Measurements from ENCODE around the gene HOXD3. TPM values are rescaled to one million over a fixed set of nuclear protein-coding genes. Genes with fewer than 3 reads are reported as not detected.

Gene HOXD3
- total and polyA plus RNA-seq, 4 donors = 1.5 to 13.4 (median 6.0) TPM

DNA sequence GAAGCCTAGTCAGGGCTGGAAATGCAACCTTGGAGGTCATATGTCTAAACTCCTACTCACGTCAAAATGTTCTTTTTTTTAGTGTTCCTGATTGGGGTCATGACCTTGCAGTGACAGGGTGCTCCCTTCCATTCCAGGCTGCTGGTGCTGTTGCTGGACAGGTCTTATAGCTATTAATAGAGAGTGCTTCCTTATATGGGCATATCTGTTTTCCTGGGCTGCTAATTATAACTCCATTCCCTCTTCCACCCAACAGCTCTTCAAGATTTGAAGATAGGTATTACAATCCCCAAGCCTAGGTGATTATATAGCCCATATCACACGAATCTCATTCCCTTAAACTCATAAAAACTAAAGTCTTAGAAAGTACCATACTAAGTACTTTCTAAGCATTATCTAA is 12.6 kb downstream of the HOXD3 start:
- Histone ChIP-seq H3K4me3 (ENCODE audit: low read length in 2 of 2) (no peak overlapping the region), H3K4me1 (ENCODE audit: control insufficient read depth in 1 of 2, insufficient read depth in 2 of 2, low read length in 2 of 2) (no peaks in the 10 kb centered on the region), H3K27me3 (ENCODE audit: control insufficient read depth in 1 of 2, insufficient read depth in 2 of 2, low read length in 1 of 2) (peaks cover 0 to 3% of the 10 kb centered on the region in 2 donors), H3K27ac (ENCODE audit: low read depth in 1 of 2, low read length in 2 of 2) (no peak overlapping the region), H3K36me3 (ENCODE audit: control insufficient read depth in 1 of 2, insufficient read depth in 2 of 2, low read length in 1 of 2) (no peaks in the 10 kb centered on the region), H3K9me3 (ENCODE audit: control insufficient read depth, low read length) (no peaks in the 10 kb centered on the region)
- intact Hi-C loops (cut with DNase I) = no loop called here
- DNase-seq (no peak), ATAC-seq (ENCODE audit: low FRiP score) (no peak)
- 81 to 87% methylated on average over 2 of the region's 2 CpGs for WGBS, 2 donors

DNA sequence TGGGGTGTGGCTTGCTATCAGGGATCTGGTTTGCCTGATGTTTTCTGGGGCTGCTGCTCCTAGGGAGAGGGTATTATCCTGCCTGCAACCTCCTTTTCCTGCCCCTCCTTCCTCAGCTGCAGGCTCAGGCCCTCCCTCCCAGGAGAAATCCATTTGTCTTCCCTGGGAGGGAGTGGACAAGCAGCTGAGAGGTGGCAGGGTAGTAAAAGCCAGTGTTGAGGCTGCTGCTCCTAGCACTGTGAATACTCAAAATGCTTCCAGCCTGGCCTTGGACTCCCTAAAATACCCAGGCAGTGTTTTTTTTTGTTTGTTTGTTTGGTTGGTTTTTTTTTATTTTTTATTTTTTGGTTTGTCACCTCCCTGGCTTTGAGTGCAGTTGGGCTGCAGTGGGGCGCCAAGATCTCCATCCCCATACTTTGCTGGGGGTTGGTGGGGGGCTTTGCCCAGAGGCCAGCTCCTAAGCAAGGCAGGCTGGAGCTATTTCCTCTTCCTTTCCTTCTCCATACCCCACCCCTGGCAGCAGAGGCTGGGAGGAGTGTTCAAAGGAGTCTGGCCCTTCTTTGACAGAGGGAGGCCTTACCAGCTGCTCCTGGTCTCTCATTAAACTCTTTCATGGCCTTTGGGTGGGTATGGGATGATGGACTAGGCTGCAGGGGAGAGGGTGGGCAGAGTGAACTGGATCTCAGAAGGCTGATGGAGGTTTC is 13.6 kb downstream of the HOXD3 start:
- Histone ChIP-seq H3K9me3 (ENCODE audit: control insufficient read depth, low read length) (no peaks in the 10 kb centered on the region), H3K4me1 (ENCODE audit: control insufficient read depth in 1 of 2, insufficient read depth in 2 of 2, low read length in 2 of 2) (no peaks in the 10 kb centered on the region), H3K36me3 (ENCODE audit: control insufficient read depth in 1 of 2, insufficient read depth in 2 of 2, low read length in 1 of 2) (no peaks in the 10 kb centered on the region), H3K27ac (ENCODE audit: low read depth in 1 of 2, low read length in 2 of 2) (no peak overlapping the region), H3K4me3 (ENCODE audit: low read length in 2 of 2) (no peak overlapping the region), H3K27me3 (ENCODE audit: control insufficient read depth in 1 of 2, insufficient read depth in 2 of 2, low read length in 1 of 2) (no peaks in the 10 kb centered on the region)
- ATAC-seq (ENCODE audit: low FRiP score) (no peak), DNase-seq (no peak)
- 100% methylated on average over 1 of the region's 1 CpG for WGBS, 2 donors
- intact Hi-C loops (cut with DNase I) = no loop called here

DNA sequence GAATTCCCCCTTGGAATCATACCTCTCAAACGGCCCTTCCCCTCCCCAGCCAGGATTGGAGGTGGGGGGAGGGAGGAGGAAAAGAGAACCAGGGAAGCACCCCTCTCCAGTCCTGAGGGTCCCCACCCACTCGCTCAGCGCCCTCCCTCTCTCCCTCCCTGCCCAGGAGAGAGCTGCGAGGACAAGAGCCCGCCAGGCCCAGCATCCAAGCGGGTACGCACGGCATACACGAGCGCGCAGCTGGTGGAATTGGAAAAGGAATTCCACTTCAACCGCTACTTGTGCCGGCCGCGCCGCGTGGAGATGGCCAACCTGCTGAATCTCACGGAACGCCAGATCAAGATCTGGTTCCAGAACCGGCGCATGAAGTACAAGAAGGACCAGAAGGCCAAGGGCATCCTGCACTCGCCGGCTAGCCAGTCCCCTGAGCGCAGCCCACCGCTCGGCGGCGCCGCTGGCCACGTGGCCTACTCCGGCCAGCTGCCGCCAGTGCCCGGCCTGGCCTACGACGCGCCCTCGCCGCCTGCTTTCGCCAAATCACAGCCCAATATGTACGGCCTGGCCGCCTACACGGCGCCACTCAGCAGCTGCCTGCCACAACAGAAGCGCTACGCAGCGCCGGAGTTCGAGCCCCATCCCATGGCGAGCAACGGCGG is 14.4 kb downstream of the HOXD3 start:
- Histone ChIP-seq H3K36me3 (ENCODE audit: control insufficient read depth in 1 of 2, insufficient read depth in 2 of 2, low read length in 1 of 2) (no peaks in the 10 kb centered on the region), H3K27ac (ENCODE audit: low read depth in 1 of 2, low read length in 2 of 2) (no peak overlapping the region), H3K4me3 (ENCODE audit: low read length in 2 of 2) (no peak overlapping the region), H3K4me1 (ENCODE audit: control insufficient read depth in 1 of 2, insufficient read depth in 2 of 2, low read length in 2 of 2) (no peaks in the 10 kb centered on the region), H3K9me3 (ENCODE audit: control insufficient read depth, low read length) (no peaks in the 10 kb centered on the region), H3K27me3 (ENCODE audit: control insufficient read depth in 1 of 2, insufficient read depth in 2 of 2, low read length in 1 of 2) (no peaks in the 10 kb centered on the region)
- 28 to 35% methylated on average over 50 to 51 of the region's 51 CpGs for WGBS, 2 donors
- ATAC-seq (ENCODE audit: low FRiP score) = peak; percentile 34
- intact Hi-C loops (cut with DNase I) = no loop called here
- no peak for DNase-seq

DNA sequence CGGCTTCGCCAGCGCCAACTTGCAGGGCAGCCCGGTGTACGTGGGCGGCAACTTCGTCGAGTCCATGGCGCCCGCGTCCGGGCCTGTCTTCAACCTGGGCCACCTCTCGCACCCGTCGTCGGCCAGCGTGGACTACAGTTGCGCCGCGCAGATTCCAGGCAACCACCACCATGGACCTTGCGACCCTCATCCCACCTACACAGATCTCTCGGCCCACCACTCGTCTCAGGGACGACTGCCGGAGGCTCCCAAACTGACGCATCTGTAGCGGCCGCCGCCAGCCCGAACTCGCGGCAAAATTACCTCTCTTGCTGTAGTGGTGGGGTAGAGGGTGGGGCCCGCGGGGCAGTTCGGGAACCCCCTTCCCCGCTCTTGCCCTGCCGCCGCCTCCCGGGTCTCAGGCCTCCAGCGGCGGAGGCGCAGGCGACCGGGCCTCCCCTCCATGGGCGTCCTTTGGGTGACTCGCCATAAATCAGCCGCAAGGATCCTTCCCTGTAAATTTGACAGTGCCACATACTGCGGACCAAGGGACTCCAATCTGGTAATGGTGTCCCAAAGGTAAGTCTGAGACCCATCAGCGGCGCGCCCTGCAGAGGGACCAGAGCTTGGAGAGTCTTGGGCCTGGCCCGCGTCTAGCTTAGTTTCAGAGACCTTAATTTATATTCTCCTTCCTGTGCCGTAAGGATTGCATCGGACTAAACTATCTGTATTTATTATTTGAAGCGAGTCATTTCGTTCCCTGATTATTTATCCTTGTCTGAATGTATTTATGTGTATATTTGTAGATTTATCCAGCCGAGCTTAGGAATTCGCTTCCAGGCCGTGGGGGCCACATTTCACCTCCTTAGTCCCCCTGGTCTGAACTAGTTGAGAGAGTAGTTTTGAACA is 15.1 kb downstream of the HOXD3 start:
- Histone ChIP-seq H3K36me3 (ENCODE audit: control insufficient read depth in 1 of 2, insufficient read depth in 2 of 2, low read length in 1 of 2) (no peaks in the 10 kb centered on the region), H3K27me3 (ENCODE audit: control insufficient read depth in 1 of 2, insufficient read depth in 2 of 2, low read length in 1 of 2) (no peaks in the 10 kb centered on the region), H3K27ac (ENCODE audit: low read depth in 1 of 2, low read length in 2 of 2) (no peak overlapping the region), H3K4me1 (ENCODE audit: control insufficient read depth in 1 of 2, insufficient read depth in 2 of 2, low read length in 2 of 2) (no peaks in the 10 kb centered on the region), H3K9me3 (ENCODE audit: control insufficient read depth, low read length) (no peaks in the 10 kb centered on the region), H3K4me3 (ENCODE audit: low read length in 2 of 2) (no peak overlapping the region)
- intact Hi-C loops (cut with DNase I) = no loop called here
- no peak for ATAC-seq (ENCODE audit: low FRiP score)
- no peak for DNase-seq
- 54 to 61% methylated on average over 60 of the region's 60 CpGs for WGBS, 2 donors

DNA sequence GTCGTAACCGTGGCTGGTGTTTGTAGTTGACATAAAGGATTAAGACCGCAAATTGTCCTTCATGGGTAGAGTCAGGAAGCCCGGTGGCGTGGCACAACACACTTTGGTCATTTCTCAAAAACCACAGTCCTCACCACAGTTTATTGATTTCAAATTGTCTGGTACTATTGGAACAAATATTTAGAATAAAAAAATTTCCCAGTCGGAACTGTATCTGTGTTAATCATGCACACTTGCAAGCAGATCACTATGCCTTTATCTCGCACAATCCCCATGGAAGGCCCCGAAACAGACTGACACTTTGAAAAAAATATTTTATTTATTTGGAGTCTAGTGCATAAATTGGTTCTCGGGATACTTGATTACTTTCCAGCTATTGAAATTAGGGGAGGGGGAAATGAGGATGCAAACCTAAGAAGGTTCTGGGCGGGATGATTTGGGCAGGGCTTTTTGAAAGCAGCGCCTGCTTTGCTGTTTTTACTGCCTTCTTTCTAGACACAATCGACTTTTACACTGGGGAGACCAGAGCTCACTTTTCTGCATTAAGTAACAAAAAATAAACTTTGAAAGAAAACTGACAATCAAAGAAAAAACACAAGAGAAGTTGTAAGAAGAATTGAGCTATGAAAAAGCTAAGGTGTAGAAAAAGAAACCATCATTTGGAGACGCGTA is 15.9 kb downstream of the HOXD3 start:
- WGBS, 2 donors = 84 to 93% methylated on average over 14 of the region's 14 CpGs
- no peaks in the 10 kb centered on the region for H3K27me3 ChIP-seq (ENCODE audit: control insufficient read depth in 1 of 2, insufficient read depth in 2 of 2, low read length in 1 of 2)
- no peak for ATAC-seq (ENCODE audit: low FRiP score)
- intact Hi-C loops (cut with DNase I) = no loop called here
- no peak overlapping the region for H3K27ac ChIP-seq (ENCODE audit: low read depth in 1 of 2, low read length in 2 of 2)
- no peaks in the 10 kb centered on the region for H3K36me3 ChIP-seq (ENCODE audit: control insufficient read depth in 1 of 2, insufficient read depth in 2 of 2, low read length in 1 of 2)
- no peak for DNase-seq
- H3K4me3 ChIP-seq (ENCODE audit: low read length in 2 of 2) = no peak overlapping the region
- H3K4me1 ChIP-seq (ENCODE audit: control insufficient read depth in 1 of 2, insufficient read depth in 2 of 2, low read length in 2 of 2) = no peaks in the 10 kb centered on the region
- no peaks in the 10 kb centered on the region for H3K9me3 ChIP-seq (ENCODE audit: control insufficient read depth, low read length)

DNA sequence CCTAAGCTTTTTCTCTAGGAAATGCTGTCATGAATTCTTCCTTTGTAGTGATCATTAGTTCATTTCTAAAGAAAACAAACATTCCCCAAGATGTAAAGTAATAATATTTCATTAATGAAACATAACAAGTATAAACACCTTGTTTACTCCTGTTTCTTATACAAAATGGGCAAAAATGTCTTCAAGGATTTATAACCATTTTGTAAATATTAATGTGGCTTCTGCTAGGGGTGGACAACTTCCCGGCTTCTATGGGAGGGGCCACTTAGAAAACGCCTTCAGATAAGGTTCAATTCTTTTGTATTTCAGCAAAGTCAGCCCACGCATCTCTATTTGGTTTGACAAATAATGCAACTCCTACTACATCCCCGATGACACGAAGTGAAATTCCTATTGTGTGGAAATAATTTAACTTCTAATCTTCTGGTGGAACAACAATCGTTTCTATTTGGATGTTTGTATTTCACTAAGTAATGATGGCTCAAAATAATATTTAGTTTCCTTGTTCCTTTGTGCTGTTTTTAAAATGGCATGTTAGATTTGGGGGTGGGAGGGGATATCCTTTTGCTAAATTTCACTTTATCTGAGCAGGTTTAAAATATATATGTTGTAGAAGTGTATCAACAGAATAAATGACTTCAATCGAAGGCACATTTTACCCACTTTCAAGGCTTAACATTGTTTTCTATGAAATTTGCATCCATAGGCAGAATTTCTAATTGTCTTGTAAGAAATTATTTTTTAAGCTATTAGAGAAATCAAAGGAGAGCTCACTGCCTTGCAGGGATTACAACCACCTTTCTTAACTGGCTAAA is 16.7 kb downstream of the HOXD3 start:
- Histone ChIP-seq H3K36me3 (ENCODE audit: control insufficient read depth in 1 of 2, insufficient read depth in 2 of 2, low read length in 1 of 2) (no peaks in the 10 kb centered on the region), H3K4me3 (ENCODE audit: low read length in 2 of 2) (no peak overlapping the region), H3K27ac (ENCODE audit: low read depth in 1 of 2, low read length in 2 of 2) (no peak overlapping the region), H3K4me1 (ENCODE audit: control insufficient read depth in 1 of 2, insufficient read depth in 2 of 2, low read length in 2 of 2) (no peaks in the 10 kb centered on the region), H3K27me3 (ENCODE audit: control insufficient read depth in 1 of 2, insufficient read depth in 2 of 2, low read length in 1 of 2) (no peaks in the 10 kb centered on the region), H3K9me3 (ENCODE audit: control insufficient read depth, low read length) (no peaks in the 10 kb centered on the region)
- DNase-seq (no peak), ATAC-seq (ENCODE audit: low FRiP score) (no peak)
- 68 to 78% methylated on average over 7 of the region's 7 CpGs for WGBS, 2 donors
- intact Hi-C loops (cut with DNase I) = no loop called here

DNA sequence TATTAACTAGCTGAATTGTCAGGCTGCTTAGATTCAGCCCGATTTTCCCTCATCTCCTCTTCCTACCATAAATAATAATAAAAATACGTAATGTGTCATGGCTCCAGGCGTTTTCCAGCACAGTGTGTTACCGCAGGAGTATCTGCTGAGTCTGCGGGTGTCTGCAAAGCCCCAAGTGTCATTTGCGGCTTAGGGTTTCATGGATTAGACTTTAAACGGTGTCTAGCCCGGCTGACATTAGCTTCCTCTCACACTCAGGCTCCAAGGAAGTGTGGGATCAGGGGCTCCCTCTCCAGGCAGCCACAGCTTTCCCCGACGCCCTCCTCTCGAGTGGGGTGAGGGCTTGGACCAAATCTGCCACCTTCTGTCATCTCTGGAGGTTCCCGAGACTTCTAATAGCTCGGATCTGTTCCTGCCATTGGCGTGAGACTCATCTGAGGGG is 17.3 kb downstream of the HOXD3 start:
- Histone ChIP-seq H3K27ac (ENCODE audit: low read depth in 1 of 2, low read length in 2 of 2) (no peak overlapping the region), H3K4me1 (ENCODE audit: control insufficient read depth in 1 of 2, insufficient read depth in 2 of 2, low read length in 2 of 2) (no peaks in the 10 kb centered on the region), H3K27me3 (ENCODE audit: control insufficient read depth in 1 of 2, insufficient read depth in 2 of 2, low read length in 1 of 2) (no peaks in the 10 kb centered on the region), H3K36me3 (ENCODE audit: control insufficient read depth in 1 of 2, insufficient read depth in 2 of 2, low read length in 1 of 2) (no peaks in the 10 kb centered on the region), H3K4me3 (ENCODE audit: low read length in 2 of 2) (no peak overlapping the region), H3K9me3 (ENCODE audit: control insufficient read depth, low read length) (no peaks in the 10 kb centered on the region)
- WGBS, 2 donors = 36 to 38% methylated on average over 14 of the region's 14 CpGs
- intact Hi-C loops (cut with DNase I) = no loop called here
- no peak for DNase-seq
- ATAC-seq (ENCODE audit: low FRiP score) = no peak
